Pancreas (tissue), 10 donors: ENCODE results near the gene CHST5. TPM values are rescaled to one million over a fixed set of nuclear protein-coding genes. Genes with fewer than 3 reads are reported as not detected.

ENCODE experiments used
- ATAC-seq, 4 donors: fragments of 200-7000 bp; cut with Tn5 transposase; one replicate each; pipeline versions ENCODE4 v1.8.0 to v1.9.1; 2020; ENCODE audit warnings: mild to moderate bottlenecking in 4 of 4, moderate library complexity in 4 of 4
- DNase-seq, 6 donors: peaks; one replicate each; pipeline ENCODE4 v3.0.0-alpha.2; 2020
- FAIRE-seq: peaks from 2 replicates; lab custom pipeline; 2012; peaks lifted over from hg19 to GRCh38; lab: Jason Lieb, UNC
- H3K27ac ChIP-seq, 4 donors: fragments of 200-600 bp; sonication (generic); 1 replicate in 3 of 4; 2 replicates in 1 of 4; pipeline versions ENCODE4 v1.5.0 to v1.8.0; 2020
- H3K27me3 ChIP-seq, 4 donors: fragments of 200-600 bp; one replicate each; pipeline ENCODE4 v1.8.0; 2021
- H3K36me3 ChIP-seq, 3 donors: fragments of 200-600 bp; sonication (generic) in 1 of 3; one replicate each; pipeline versions ENCODE4 v1.5.0 to v1.8.0; 2020 to 2021
- H3K4me1 ChIP-seq, 3 donors: fragments of 200-600 bp; one replicate each; pipeline ENCODE4 v1.8.0; 2021
- H3K4me3 ChIP-seq, 4 donors: fragments of 200-600 bp; sonication (generic) in 2 of 4; one replicate each; pipeline versions ENCODE4 v1.5.0 to v1.8.0; 2020 to 2021
- H3K9me3 ChIP-seq, 4 donors: fragments of 200-600 bp; one replicate each; pipeline ENCODE4 v1.8.0; 2021
- CTCF ChIP-seq, 4 donors: fragments of 200-600 bp; sonication (generic) in 3 of 4; IDR thresholded peaks; one replicate each; pipeline versions ENCODE4 v1.5.0 to v1.8.0; 2021; ENCODE audit warnings: antibody characterized with exemption in 4 of 4
- WGBS, 2 donors: extraction: QIAGEN DNeasy Blood & Tissue Kit; methylation state at CpG; one replicate each; pipeline ENCODE4 v1.1.7; 2013; 5-methylcytosine and 5-hydroxymethylcytosine counted together
- intact Hi-C, 3 donors: fragments of 100-400 bp; cut with DNase I; formaldehyde crosslinking; loops; one replicate each; pipeline versions ENCODE4 v1.11.1 to v1.14.2; 2022
- polyA plus RNA-seq, 2 donors: library from polyadenylated mRNA; stranded (reverse); fragments of 200-250 nt; gene quantifications; one replicate each; pipeline ENCODE4 v1.2.3, GENCODE V29; 2013
- total RNA-seq, 6 donors: library from RNA; stranded (reverse); fragmentation: NEBNext Ultra II Directional in 4 of 6; extraction: Animal tissue kit (Norgen Biotek cat#: 25700) in 4 of 6; gene quantifications; one replicate each; pipeline versions ENCODE4 v1.2.1 to v1.2.4, GENCODE V29; 2021 to 2023
- donor health status: healthy with polysubstance abuse.
- donor health status: DM: no; HTN: no; CAD: no; lungs with moderate emphysema.
- donor health status: DM: no; HTN: no; CAD: no.
- donor health status: control.
- donor health status: control.
- donor health status: Bipolar disorder and iron deficiency.
- donor health status: DM: yes; HTN: yes; CAD: no.
- donor health status: DM: no; HTN: no; CAD: no.
- donor health status: DM: no; HTN: no; CAD: no.
- donor health status: DM: yes; HTN: yes; CAD: no.

CHST5 gene
- total RNA-seq: under 1 TPM in 5 of 6 donors, not detected in 1; 0.06 to 0.28 (median 0.13) TPM
- under 1 TPM; 0.15 to 0.16 TPM for polyA plus RNA-seq

GRCh38 chr16:75535901-75536300 is at the start of gene CHST5:
TSS of gene CHST5 (minus strand) at chr16:75536108. CDS start at chr16:75530384, 5,724 bp downstream.
- ATAC-seq: no peak

GRCh38 chr16:75584108-75584507 is 48.2 kb upstream of the CHST5 start:
- WGBS, 2 donors: 70 to 81% methylated on average over 3 of the region's 3 CpGs
- ATAC-seq (no peak), DNase-seq (no peak), FAIRE-seq (no peak)
- no peaks in the 10 kb centered on the region for H3K4me1 ChIP-seq
- no peak for TF ChIP-seq CTCF (IDR thresholded peaks at IDR 0.05)
- intact Hi-C loops: no loop called here
- H3K4me3 ChIP-seq: no peak overlapping the region
- H3K36me3 ChIP-seq: no peaks in the 10 kb centered on the region
- no peak overlapping the region for H3K27ac ChIP-seq
- no peaks in the 10 kb centered on the region for H3K9me3 ChIP-seq
- no peaks in the 10 kb centered on the region for H3K27me3 ChIP-seq

More at GRCh38 chr16:75535901-75536300, at the start of gene CHST5:
- DNase-seq (no peak), FAIRE-seq (no peak)
- Histone ChIP-seq H3K27ac (no peak within 1 kb of the TSS), H3K9me3 (no peaks in the 10 kb centered on the region), H3K36me3 (no peaks in the 10 kb centered on the region), H3K4me1 (no peaks in the 10 kb centered on the region), H3K4me3 (no peak within 1 kb of the TSS), H3K27me3 (no peaks in the 10 kb centered on the region)
- intact Hi-C loops: no loop called here
- WGBS, 2 donors: 82 to 84% methylated on average over 7 of the region's 7 CpGs
- TF ChIP-seq CTCF (IDR thresholded peaks at IDR 0.05): no peak

- TF ChIP-seq CTCF (IDR thresholded peaks at IDR 0.05): no peak
- Histone ChIP-seq H3K27me3 (no peaks in the 10 kb centered on the region), H3K4me3 (no peak overlapping the region), H3K4me1 (no peaks in the 10 kb centered on the region), H3K9me3 (no peaks in the 10 kb centered on the region), H3K36me3 (peaks cover 0 to 38% (median 0%) of the 10 kb centered on the region in 3 donors), H3K27ac (no peak overlapping the region)
- FAIRE-seq (no peak), DNase-seq (no peak), ATAC-seq (no peak)
- intact Hi-C loops: no loop called here
- 92% methylated on average over 7 of the region's 7 CpGs for WGBS, 2 donors
Observed at GRCh38 chr16:75579281-75579834, 43.5 kb upstream of the CHST5 start.

- Histone ChIP-seq H3K4me3 (no peak overlapping the region), H3K27ac (no peak overlapping the region), H3K4me1 (no peaks in the 10 kb centered on the region), H3K9me3 (no peaks in the 10 kb centered on the region), H3K27me3 (no peaks in the 10 kb centered on the region), H3K36me3 (peaks cover 0 to 43% (median under 1%) of the 10 kb centered on the region in 3 donors)
- no peak for DNase-seq
- FAIRE-seq: no peak
- no peak for ATAC-seq
- intact Hi-C loops: no loop called here
- no peak for TF ChIP-seq CTCF (IDR thresholded peaks at IDR 0.05)
- WGBS, 2 donors: 94 to 95% methylated on average over 2 of the region's 2 CpGs
Observed at GRCh38 chr16:75578725-75579124, 42.8 kb upstream of the CHST5 start.

- peaks cover 0 to 47% (median 5%) of the 10 kb centered on the region in 3 donors for H3K36me3 ChIP-seq
- H3K4me3 ChIP-seq: no peak overlapping the region
- no peak for ATAC-seq
- H3K4me1 ChIP-seq: no peaks in the 10 kb centered on the region
- H3K9me3 ChIP-seq: no peaks in the 10 kb centered on the region
- no peak overlapping the region for H3K27ac ChIP-seq
- no peak for FAIRE-seq
- no peak for DNase-seq
- TF ChIP-seq CTCF (IDR thresholded peaks at IDR 0.05): no peak
- 94 to 96% methylated on average over 7 of the region's 7 CpGs for WGBS, 2 donors
- H3K27me3 ChIP-seq: no peaks in the 10 kb centered on the region
- intact Hi-C loops: no loop called here
Observed at GRCh38 chr16:75578212-75578611, 42.3 kb upstream of the CHST5 start.
